Gastrocnemius medialis (tissue), 4 donors: ENCODE results near the gene TNS3. TPM values are rescaled to one million over a fixed set of nuclear protein-coding genes. Genes with fewer than 3 reads are reported as not detected.

Experiments used
- ATAC-seq, 2 donors: fragments of 150-250 bp; one replicate each; pipeline ENCODE4 v1.9.1; 2016
- DNase-seq, 2 donors: peaks; one replicate each; pipeline ENCODE4 v3.0.0-alpha.2; 2019
- H3K27ac ChIP-seq, 4 donors: fragments of 200-600 bp; sonication (generic); 1 replicate in 1 of 4; 2 replicates in 3 of 4; pipeline ENCODE4 v1.5.1; 2016 to 2018; ENCODE audit warnings: mild to moderate bottlenecking in 2 of 4, moderate library complexity in 1 of 4
- H3K27me3 ChIP-seq, 3 donors: fragments of 200-600 bp; sonication (generic) in 2 of 3; 1 replicate in 1 of 3; 2 replicates in 2 of 3; pipeline versions ENCODE4 v1.5.1 to v1.6.0; 2016 to 2019; ENCODE audit warnings: mild to moderate bottlenecking in 1 of 3, moderate library complexity in 1 of 3
- H3K36me3 ChIP-seq, 2 donors: fragments of 200-600 bp; sonication (generic) in 1 of 2; one replicate each; pipeline ENCODE4 v1.5.1; 2017 to 2018
- H3K4me1 ChIP-seq, 2 donors: fragments of 200-600 bp; sonication (generic) in 1 of 2; one replicate each; pipeline ENCODE4 v1.5.1; 2016 to 2017; ENCODE audit warnings: mild to moderate bottlenecking in 2 of 2
- H3K4me3 ChIP-seq, 4 donors: fragments of 200-600 bp; sonication (generic) in 3 of 4; 1 replicate in 1 of 4; 2 replicates in 3 of 4; pipeline ENCODE4 v1.5.1; 2016 to 2019; ENCODE audit warnings: mild to moderate bottlenecking in 2 of 4
- H3K9me3 ChIP-seq, 3 donors: fragments of 200-600 bp; sonication (generic) in 2 of 3; 1 replicate in 1 of 3; 2 replicates in 2 of 3; pipeline ENCODE4 v1.5.1; 2016 to 2019
- CTCF ChIP-seq, 5 experiments: fragments of 450-650 bp in 3 of 5; fragments of 200-600 bp in 2 of 5; sonication (generic) in 2 of 5; IDR thresholded peaks in 4 of 5; conservative IDR thresholded peaks in 1 of 5; 1 replicate in 4 of 5; 2 replicates in 1 of 5; pipeline ENCODE4 v1.5.1; 2016 to 2019; ENCODE audit warnings: antibody characterized with exemption in 5 of 5, mild to moderate bottlenecking in 3 of 5, moderate library complexity in 3 of 5
- POLR2A ChIP-seq, 2 donors: fragments of 450-650 bp; IDR thresholded peaks; one replicate each; pipeline ENCODE4 v1.6.1; 2017; ENCODE audit warnings: antibody characterized with exemption in 2 of 2, mild to moderate bottlenecking in 2 of 2, moderate library complexity in 2 of 2
- in situ Hi-C, 4 donors: fragments of 200-750 bp; cut with MboI; loops; one replicate each; pipeline versions ENCODE4 v1.15.0 to v1.8.0; 2017; ENCODE audit warnings: low sequenced_read_pairs in 4 of 4
- intact Hi-C: fragments of 100-400 bp; cut with DNase I; formaldehyde crosslinking; loops from one replicate; pipeline ENCODE4 v1.15.1; 2023; ENCODE audit warnings: low total_unique reads
- total RNA-seq, 4 donors: library from RNA; depleted of rRNA; stranded (reverse); fragments of >200 nt; gene quantifications; one replicate each; pipeline versions ENCODE4 v1.1.0 to v1.2.3, GENCODE V29; 2016

Gene TNS3
- total RNA-seq, 4 donors from 2014 or later: 39.4 to 64.3 (median 50.5) TPM

GRCh38 chr7:47511699-47512370 is 70.1 kb downstream of the TNS3 start:
- Histone ChIP-seq H3K36me3 (no peaks in the 10 kb centered on the region), H3K27ac (no peak overlapping the region), H3K4me1 (peaks cover 21 to 32% of the 10 kb centered on the region in 2 donors), H3K27me3 (no peaks in the 10 kb centered on the region), H3K4me3 (no peak overlapping the region), H3K9me3 (no peaks in the 10 kb centered on the region)
- DNase-seq (no peak), ATAC-seq (no peak)
- intact Hi-C loops: no loop called here
- in situ Hi-C loops: no loop called here
- TF ChIP-seq CTCF (IDR thresholded peaks at IDR 0.05 in 4 of 5, conservative IDR thresholded peaks at IDR 0.05 in 1 of 5) (no peak), POLR2A (IDR thresholded peaks at IDR 0.05) (no peak)

- TF ChIP-seq CTCF (IDR thresholded peaks at IDR 0.05 in 4 of 5, conservative IDR thresholded peaks at IDR 0.05 in 1 of 5): no peak
- no peak for TF ChIP-seq POLR2A (IDR thresholded peaks at IDR 0.05)
- Histone ChIP-seq H3K9me3 (no peaks in the 10 kb centered on the region), H3K27me3 (no peaks in the 10 kb centered on the region), H3K4me3 (no peak overlapping the region), H3K27ac (no peak overlapping the region), H3K4me1 (peaks cover 26 to 40% of the 10 kb centered on the region in 2 donors), H3K36me3 (no peaks in the 10 kb centered on the region)
- ATAC-seq: no peak
- DNase-seq: no peak
- intact Hi-C loops: no loop called here
- in situ Hi-C loops: no loop called here
These were observed 71.1 kb downstream of the TNS3 start for GRCh38 chr7:47510786-47511185.

- ATAC-seq (no peak), DNase-seq (no peak)
- H3K9me3 ChIP-seq: no peaks in the 10 kb centered on the region
- H3K27me3 ChIP-seq: no peaks in the 10 kb centered on the region
- no peak overlapping the region for H3K4me3 ChIP-seq
- no peaks in the 10 kb centered on the region for H3K36me3 ChIP-seq
- intact Hi-C loops (no loop called here), in situ Hi-C loops (no loop called here)
- no peak overlapping the region for H3K27ac ChIP-seq
- peaks cover 26 to 41% of the 10 kb centered on the region in 2 donors for H3K4me1 ChIP-seq
- TF ChIP-seq CTCF (IDR thresholded peaks at IDR 0.05 in 4 of 5, conservative IDR thresholded peaks at IDR 0.05 in 1 of 5) (no peak), POLR2A (IDR thresholded peaks at IDR 0.05) (no peak)
These were observed 71.7 kb downstream of the TNS3 start for GRCh38 chr7:47510192-47510591.

- no peaks in the 10 kb centered on the region for H3K27me3 ChIP-seq
- TF ChIP-seq CTCF (IDR thresholded peaks at IDR 0.05 in 4 of 5, conservative IDR thresholded peaks at IDR 0.05 in 1 of 5) (no peak), POLR2A (IDR thresholded peaks at IDR 0.05) (no peak)
- H3K4me1 ChIP-seq: peaks cover 26 to 41% of the 10 kb centered on the region in 2 donors
- intact Hi-C loops (loop anchor here (5.0 kb wide), 1 partner anchor 73 kb away; the partner anchor contains the start of gene TNS3), in situ Hi-C loops (no loop called here)
- DNase-seq (no peak), ATAC-seq (no peak)
- no peaks in the 10 kb centered on the region for H3K36me3 ChIP-seq
- H3K9me3 ChIP-seq: no peaks in the 10 kb centered on the region
- H3K4me3 ChIP-seq: no peak overlapping the region
- H3K27ac ChIP-seq: no peak overlapping the region
These were observed 72.3 kb downstream of the TNS3 start for GRCh38 chr7:47509571-47509970.
